HG03280 (cell line): Measurements from ENCODE around the gene FAM200A.
"Not testable (repeated sequence)": the region's sequence is repeated elsewhere in the genome, so short reads cannot be mapped to it uniquely, and the experiment has no call there.

Experiments
- ATAC-seq: cut with Tn5 transposase; IDR thresholded peaks from one replicate; pipeline ENCODE4 v1.9.1; 2021; ENCODE audit warnings: mild to moderate bottlenecking, moderate library complexity; ENCODE audit not compliant: unreplicated experiment

FAM200A gene

DNA sequence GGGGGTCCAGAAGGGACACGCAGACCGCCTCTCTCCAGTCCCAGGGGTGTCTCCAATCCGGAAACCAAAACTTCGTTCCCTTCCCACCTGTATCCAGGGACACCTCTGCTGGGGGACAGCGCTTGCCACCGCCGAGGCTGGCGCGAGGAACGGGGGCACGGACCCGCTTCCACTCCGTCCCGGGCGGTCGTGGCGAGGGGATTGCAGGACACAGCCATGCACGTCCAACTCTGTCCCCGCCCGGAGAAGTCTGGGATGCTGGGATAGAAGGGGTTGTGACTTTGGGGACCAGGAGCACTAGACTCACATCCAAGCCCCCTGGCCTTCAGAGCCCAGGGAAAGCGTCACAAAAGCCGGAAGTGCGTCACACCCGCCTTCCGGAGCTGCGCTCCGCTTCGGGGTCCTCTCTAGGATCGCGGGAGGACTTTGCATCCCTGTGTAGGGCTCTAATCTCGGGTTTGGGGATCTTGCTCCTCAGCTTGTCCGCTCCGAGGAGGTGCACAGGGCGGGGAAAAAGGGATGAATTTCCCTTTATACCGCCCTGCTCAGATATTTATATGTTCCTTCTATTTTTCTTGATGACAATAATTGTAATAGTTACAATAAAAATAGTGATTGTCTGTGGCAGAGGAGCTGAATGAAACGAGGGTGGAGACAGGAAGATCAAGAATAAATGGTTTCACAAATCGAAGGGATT lies at the start of gene FAM200A:
Gene FAM200A (minus strand): TSS at position 348 of the 697 bp plus-strand sequence. CDS start 3,707 bp downstream, outside the sequence.
- peak; percentile 94 for ATAC-seq

DNA sequence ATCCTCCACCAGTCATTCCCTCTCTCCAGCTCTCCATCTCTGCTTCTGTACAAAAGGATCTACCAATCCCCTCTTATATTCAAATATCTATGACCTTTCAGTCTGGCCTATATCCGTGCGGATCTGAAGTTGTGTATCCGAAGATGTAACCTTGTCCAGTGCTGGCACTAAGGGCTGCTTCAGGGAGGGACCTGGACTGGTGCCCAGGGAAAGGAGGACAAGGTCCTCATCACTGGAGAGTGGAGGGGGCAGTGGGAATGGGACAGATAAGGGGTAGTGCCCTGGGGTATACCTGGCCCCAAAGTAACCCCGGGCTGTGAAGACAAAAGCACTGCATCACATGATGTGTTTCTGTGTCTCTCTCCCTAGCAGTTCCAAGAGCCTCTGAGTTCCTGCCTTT lies 47.9 kb upstream of the FAM200A start:
- ATAC-seq: no peak

DNA sequence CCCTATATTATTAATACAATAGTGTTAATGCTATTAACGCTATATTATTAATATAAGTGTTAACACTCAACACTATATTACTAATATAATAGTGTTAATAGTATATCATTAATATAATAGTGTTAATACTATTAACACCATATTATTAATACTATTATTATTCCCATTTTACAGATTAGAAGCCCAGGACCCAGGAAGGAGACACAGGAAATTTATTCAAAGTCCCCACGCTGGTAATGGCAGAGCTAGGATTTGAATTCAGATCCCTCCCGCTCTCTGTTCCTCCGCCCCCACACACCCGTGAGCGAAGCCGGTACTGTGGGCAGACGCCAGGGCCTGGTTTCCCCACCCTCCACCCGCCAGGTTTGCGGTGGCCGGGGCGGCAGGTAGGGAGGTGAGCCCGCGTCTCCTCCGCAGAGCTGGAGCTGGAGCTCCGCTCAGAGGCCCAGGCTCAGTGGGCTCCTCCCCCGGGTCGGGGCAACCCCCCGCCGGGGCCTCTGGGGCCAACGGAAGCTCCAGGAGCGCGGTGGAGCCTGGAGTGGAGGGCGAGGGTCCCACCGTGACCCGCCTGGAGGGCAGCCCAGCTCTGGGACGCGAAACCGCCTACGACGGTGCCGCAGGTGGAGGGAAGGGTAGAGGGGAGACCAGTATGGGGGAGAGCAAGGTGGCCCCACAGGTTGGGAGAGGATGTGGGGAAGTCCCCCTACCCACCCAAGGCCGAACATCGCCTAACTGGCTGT lies 46.0 kb upstream of the FAM200A start, which contains the start of gene TMEM225B:
Gene TMEM225B (plus strand): TSS at position 506 of the 740 bp plus-strand sequence. CDS start 6,122 bp downstream, outside the sequence.
- no peak for ATAC-seq

DNA sequence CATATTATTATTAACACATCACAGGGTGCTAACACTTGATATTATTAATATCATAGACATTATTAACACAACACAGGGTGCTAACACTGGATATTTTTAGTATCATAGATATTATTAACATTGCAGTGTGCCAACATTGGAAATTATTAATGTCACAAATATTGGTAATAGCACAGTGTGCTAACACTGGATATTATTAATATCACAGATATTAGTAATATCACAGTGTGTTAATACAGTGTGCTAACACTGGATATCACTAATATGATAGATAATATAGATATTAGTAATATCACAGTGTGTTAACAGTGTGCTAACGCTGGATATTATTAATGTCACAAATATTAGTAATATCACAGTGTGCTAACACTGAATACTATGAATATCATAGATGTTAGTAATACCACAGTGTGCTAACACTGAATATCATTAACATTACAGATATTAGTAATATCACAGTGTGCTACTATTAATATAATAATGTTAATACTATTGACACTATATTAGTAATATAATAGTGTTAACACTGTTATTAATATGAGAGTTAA lies 44.6 kb upstream of the FAM200A start:
- ATAC-seq: no peak

DNA sequence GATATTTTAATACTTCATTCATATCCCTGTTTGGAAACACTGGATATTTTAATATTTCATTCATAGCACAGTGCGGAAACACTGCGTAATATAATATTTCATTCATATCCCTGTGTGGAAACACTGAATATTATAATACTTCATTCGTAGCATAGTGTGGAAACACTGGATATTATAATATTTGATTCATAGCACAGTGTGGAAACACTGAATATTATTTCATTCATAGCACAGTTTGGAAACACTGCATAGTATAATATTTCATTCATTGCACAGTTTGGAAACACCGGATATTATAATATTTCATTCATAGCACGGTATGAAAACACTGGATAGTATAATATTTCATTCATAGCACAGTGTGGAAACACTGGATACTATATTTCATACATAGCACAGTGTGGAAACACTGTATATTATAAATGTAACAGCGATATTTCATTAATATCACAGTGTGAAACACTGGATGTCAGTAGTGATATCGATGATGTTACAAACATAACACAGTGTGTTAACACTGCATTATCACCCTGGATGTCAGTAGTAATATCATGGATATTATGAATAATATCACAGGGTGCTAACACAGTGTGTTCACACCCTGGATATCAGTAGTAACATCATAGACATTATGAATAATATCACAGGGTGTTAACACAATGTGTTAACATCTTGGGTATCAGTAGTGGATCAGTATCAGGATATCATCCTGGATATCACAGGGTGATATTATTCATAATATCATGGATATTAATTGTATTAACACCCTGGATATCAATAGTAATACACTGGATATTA lies 43.2 kb upstream of the FAM200A start:
- no peak for ATAC-seq

DNA sequence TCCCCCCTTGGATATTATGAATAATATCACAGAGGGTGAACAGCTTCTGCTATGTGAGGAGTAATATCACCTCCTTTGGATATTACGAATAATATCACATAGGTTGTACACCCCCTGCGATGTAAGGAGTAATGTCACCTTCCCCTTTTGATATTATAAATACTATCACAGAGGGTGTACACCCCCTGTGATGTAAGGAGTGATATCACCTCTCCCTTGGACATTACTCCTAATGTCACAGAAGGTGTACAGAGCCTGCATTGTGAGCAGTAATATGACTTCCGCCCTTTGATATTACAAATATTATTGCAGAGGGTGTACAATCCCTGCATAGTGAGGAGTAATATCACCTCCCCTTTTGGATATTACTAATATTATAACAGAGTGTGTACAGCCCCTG lies 37.0 kb upstream of the FAM200A start:
- ATAC-seq: no peak

DNA sequence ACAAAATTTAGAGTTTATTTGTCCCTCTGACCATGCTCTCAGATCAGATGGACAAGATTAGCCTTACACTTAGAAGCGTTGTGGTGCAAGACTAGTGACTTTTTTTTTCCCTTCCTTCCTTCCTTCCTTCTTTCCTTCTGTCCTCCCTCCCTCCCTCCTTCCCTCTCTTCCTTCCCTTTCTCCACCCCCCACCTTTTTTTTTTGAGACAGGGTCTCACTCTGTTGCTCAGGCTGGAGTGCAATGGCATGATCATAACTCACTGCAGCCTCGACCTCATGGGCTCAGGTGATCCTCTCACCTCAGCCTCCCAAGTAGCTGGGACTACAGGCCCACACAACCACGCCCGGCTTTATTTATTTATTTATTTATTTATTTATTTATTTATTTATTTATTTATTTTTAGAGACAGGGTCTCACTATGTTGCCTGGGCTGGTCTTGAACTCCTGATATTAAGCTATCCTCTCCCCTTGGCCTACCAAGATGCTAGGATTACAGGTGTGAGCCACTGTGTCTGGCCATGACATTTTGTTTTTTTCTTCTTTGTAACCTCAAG lies 28.9 kb upstream of the FAM200A start:
- not testable (repeated sequence) for ATAC-seq

DNA sequence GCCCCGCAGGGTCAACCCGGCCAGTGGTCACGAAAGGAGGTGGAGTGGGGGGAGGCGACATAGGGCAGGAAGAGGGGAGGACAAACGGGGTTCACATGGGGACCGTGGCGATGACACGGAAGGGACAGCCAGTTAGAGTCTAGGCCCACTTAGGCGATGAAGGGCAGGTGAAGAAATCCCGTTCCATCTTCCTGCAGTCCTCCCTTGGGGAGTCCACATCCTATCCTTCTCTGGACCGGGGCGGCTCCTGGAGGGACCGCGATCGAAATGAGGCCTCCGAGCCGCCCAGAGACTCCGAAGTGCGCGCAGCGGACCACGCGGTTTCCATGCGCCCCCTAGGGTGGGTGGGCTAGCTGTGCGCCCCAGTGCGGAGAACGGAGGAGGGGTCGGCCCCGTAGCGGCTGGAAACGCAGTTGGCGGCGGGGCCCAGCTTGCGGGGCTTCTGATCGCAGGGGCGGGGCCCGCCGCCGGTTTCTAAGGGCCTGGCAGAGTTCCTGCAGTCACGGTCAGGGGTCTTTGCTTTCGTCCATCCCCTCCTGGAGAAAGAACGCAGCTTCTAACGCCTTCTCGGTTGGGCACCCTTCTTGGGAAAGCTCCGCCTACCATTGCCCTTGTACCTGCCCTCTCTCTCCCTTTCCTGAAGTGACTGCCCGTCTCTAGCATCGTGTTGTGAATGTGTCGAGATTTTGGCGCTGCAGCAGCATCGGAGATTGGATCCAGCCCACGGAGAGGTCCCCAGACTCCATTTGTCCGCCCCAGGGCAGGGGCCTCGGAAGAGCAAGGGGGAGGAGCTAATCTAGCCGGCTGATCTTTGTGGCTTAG lies 28.3 kb upstream of the FAM200A start:
- ATAC-seq: no peak

DNA sequence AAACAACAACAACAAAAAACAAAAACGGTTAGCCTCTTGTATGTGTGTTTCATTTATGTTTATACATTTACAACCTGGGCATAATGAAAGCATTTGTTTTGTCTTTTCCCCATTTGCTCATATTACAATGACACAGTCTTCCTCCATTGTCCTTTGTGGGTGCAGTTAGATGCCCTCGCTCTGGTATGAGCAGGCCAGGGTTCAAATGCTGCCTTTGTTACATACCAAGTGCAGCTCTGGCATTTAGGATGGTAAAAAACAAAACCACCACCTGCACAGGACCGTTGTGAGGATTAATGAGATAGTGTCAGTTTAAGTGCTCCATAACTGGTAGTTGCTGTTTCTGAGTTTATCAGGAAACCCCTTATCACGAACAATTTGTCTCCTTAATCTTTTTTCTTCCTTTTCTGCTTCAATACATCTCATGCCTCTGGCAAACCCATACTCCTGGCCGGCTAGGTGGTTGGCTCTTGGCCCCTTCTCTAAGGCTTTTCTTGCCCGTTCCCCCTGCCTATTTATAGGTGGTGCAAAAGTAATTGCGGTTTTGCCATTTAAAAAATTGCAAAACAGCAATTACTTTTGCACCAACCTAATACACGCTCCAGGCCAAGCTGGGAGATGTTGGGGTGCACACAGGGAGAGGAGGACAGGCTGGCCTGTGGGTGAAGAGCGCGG lies 27.5 kb upstream of the FAM200A start:
- ATAC-seq: no peak

DNA sequence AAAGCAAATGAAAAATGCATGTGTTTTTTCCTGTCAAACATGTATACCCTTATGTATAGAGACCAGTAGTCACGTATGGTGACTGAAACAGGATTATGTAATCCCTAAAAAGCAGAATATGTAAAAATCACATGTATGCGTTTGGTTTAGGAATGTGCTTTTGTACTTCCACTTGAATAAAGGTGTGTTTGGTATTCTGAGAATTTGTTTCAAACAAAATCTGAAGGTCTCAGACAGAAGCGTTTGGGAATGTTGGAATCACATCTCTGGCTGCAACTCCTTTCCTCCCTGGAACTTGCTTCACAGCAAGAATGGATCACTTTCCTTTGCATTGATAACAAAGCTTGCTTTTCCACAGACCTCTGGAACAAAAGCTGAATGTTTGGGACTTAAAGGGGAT lies 24.3 kb upstream of the FAM200A start:
- ATAC-seq: no peak

DNA sequence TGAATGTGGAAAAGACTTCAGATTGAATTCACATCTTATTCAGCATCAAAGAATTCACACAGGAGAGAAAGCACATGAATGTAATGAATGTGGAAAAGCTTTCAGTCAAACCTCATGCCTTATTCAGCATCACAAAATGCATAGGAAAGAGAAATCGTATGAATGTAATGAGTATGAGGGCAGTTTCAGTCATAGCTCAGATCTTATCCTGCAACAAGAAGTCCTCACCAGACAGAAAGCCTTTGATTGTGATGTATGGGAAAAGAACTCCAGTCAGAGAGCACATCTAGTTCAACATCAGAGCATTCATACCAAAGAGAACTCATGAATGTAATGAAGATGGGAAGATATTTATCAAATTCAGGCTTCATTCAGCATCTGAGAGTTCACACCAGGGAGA lies 21.3 kb upstream of the FAM200A start:
- no peak for ATAC-seq

DNA sequence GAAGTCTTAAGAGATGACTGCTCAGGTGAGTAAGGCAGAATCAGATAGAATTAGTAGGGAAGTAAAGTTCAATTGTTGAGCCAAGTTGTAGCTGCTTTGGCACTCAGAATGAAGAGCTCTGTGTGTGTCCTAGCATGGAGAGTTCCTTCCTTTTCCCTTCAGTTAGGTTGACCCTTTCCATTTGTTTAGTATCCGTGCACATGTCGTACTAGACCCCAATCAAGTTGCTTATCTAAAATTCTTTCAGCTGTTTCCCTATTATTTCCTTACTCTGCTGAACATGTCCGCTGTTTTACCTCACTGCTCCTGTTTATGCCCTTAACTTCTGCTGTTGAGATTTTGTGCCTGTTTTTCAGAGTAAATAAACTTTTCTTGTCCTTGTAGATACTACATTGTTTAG lies 19.9 kb upstream of the FAM200A start:
- no peak for ATAC-seq

DNA sequence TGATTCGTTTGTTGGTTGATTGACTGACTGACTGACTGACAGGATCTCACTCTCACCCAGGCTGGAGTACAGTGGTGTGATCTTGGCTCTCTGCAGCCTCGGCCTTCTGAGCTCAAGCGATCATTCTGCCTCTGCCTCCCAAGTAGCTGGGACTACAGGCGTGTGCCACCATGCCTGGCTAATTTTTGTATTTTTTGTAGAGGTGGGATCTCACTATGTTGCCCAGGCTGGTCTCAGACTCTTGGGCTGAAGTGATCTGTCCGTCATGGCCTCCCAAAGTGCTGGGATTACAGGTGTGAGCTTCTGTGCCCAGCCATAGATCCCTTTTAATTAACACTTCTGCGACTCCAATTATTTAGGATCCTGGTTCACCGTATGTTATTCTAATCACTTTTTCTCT lies 16.9 kb upstream of the FAM200A start:
- not testable (repeated sequence) for ATAC-seq

DNA sequence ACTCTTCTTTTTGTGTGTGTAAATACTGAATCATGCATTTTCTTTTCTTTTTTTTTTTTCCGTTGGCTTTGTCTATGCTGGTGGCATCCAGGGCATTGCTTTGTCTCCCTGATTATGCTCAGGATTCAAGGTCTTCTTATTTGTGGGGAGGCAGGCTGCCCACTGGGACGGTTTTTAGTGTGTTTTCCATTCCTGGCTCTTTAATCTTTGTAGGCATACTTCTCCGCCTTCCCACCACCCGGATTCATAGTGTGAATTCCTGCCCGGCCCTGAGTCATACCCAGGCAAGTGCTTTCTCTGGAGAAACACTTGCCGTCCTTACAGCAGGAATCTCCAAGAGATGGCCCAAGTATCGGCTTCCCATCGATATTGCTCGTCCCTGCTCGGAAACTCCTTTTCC lies 11.7 kb upstream of the FAM200A start:
- no peak for ATAC-seq

DNA sequence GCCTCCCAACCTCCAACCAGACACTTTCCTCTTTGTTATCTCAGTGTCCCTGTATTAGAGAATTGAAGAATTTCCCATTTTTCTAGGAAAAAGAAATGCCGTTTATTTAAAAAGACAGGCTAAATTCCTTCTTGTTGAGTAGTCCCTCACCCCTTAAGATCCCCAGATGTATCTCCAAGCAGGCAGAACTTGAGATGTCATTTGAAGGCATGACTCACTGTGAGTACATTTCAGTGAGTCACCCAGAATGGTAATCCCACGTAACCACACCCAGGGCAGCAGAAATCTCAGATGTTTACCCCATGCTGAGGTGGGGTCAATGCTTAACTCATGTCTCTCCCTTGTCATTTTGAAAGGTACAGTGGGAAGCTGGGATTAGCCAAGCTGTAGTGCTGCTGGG lies 10.9 kb upstream of the FAM200A start:
- ATAC-seq: no peak

DNA sequence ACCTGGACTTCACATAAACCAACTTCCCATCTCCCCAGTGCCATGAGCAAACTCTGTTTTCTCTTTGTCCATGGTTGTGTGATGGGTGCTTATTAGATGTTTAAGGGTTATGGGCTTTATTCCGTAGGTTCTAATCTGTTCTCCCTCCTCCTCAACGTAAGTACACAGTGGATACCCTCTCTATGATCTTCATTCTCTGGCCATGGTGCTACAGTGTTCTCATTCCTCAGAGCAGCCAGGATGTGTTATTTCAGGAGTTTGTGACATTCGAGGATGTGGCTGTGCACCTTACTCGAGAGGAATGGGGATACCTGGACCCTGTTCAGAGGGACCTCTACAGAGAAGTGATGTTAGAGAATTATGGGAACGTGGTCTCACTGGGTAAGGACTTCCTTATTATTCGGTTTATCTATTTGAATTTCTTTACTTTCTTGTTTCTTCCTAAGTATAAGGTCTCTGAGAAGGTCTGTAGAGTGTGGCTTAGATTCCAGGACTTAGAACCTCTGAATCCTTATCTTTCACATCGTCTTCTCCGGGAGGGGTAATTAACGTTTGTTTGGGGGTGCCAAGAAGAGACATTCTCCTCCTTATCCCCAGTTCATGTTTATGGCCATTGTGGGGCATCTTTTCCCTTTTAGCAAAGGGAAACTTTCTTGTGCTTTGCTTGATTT lies 10.3 kb upstream of the FAM200A start:
- no peak for ATAC-seq

DNA sequence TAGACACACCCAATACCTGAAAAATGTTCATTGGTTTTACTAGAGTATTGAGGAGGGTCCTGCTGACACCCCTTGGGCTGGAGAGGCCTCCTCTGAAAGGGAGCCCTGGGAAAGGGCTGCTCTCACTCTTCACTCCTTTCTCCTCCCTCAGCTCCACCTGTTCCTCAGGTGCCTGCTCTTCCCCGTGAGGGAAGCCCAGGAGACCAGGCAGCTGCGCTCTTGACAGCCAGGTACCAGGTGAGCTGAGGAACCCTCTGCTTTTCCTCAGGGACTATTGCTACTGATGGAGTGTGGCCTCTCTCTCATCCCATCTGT lies 9.8 kb upstream of the FAM200A start:
- no peak for ATAC-seq

DNA sequence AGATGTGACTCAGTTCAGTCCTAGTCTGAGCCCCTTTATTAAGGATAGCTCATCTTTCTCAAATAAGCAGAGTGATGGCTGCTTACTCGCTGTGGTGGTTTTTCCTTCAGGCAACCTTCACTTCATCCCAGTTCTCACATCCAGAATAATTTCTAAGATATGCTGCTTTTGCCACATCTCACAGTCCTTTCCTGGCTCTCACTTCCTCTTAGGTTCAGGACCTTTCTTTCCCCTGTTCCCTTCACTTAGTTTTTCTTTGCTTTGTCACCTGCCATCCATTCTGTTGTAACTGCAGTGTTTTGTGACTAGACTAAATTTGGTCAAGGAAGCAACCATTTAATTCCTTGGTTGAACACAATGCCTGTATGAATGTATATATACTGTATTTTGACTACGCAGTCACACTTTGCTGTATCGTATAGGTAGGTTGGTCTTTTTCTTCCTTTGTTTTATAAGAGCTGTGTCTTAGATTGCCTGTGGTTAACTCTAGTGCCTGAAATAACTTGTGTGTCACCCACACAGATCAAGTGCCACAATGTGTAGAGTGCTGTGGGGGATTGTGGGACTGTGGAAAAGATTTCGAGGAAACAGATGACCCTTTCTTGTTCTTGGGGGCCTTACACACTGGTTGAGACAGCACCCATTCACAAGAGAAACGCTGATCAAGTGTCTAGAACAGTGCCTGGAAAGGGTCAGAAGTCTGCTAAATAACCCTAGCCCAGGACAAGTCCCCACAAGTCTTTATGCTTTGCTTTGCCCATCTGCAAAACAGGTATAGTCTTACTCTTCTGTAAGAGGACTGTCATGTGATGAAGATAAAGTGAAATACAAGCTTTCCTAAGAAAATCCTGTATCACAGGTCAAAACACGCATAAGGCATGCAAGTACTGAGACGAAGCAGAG lies 9.2 kb upstream of the FAM200A start:
- no peak for ATAC-seq
